Activated B cell treated with CpG ODN at 0.5 μM for 24 hours (primary cell): ENCODE measurements around the gene RANBP6. TPM values are rescaled to one million over a fixed set of nuclear protein-coding genes. Genes with fewer than 3 reads are reported as not detected.

Source experiments
- ATAC-seq: fragments of 200-7000 bp; cut with Tn5 transposase; one replicate; pipeline ENCODE4 v1.10.0; 2021; ENCODE audit warnings: low read depth, mild to moderate bottlenecking, moderate library complexity
- CTCF ChIA-PET: fragments of 350-600 bp; sonication (Branson Sonifier 250); formaldehyde crosslinking; loops from one replicate; lab custom pipeline; 2021; ENCODE audit warnings: antibody characterized with exemption; lab: Charles Lee
- POLR2A ChIA-PET: fragments of 350-600 bp; sonication (Branson Sonifier 250); formaldehyde crosslinking; loops from one replicate; lab custom pipeline; 2021; ENCODE audit warnings: antibody characterized with exemption; lab: Charles Lee
- DNase-seq: peaks from one replicate; pipeline ENCODE4 v3.0.0; 2022
- H3K27ac Mint-ChIP-seq: one replicate; pipeline ENCODE4 v1.8.0; 2020; ENCODE audit warnings: mixed read lengths
- H3K27me3 Mint-ChIP-seq: one replicate; pipeline ENCODE4 v1.8.0; 2021; ENCODE audit warnings: mixed read lengths
- H3K36me3 Mint-ChIP-seq: one replicate; pipeline ENCODE4 v1.8.0; 2021; ENCODE audit warnings: low read depth, mixed read lengths
- H3K4me1 Mint-ChIP-seq: one replicate; pipeline ENCODE4 v1.8.0; 2021; ENCODE audit warnings: mixed read lengths
- H3K4me3 Mint-ChIP-seq: one replicate; pipeline ENCODE4 v1.8.0; 2020; ENCODE audit warnings: mild to moderate bottlenecking, mixed read lengths
- H3K9me3 Mint-ChIP-seq: one replicate; pipeline ENCODE4 v1.8.0; 2020; ENCODE audit warnings: mixed read lengths
- CTCF ChIP-seq: fragments of 200-600 bp; IDR thresholded peaks from one replicate; pipeline ENCODE4 v1.8.0; 2022; ENCODE audit warnings: antibody characterized with exemption, mild to moderate bottlenecking
- intact Hi-C: fragments of 100-400 bp; cut with micrococcal nuclease; formaldehyde crosslinking; loops from one replicate; pipeline ENCODE4 v1.15.1; 2024
- total RNA-seq: library from RNA; stranded (reverse); gene quantifications from 2 replicates; pipeline ENCODE4 v1.2.3, GENCODE V29; 2022

RANBP6 gene
- total RNA-seq, 1 donor from 2014 or later = 22.5 TPM

GRCh38 chr9:6045364-6045763 lies 29.9 kb upstream of the RANBP6 start:
- Mint-ChIP-seq H3K27ac (no peak overlapping the region), H3K9me3 (no peaks in the 10 kb centered on the region), H3K4me3 (no peak overlapping the region), H3K27me3 (peaks cover 10% of the 10 kb centered on the region), H3K36me3 (no peaks in the 10 kb centered on the region), H3K4me1 (peaks cover 6% of the 10 kb centered on the region)
- ATAC-seq (no peak), DNase-seq (no peak)
- TF ChIP-seq CTCF = no peak
- ChIA-PET CTCF (interaction anchor here (1.6 kb wide), 1 partner anchor 9 kb away, joined by 5 read pairs; no protein-coding TSS in a partner anchor), POLR2A (no interaction called here)
- intact Hi-C loops = no loop called here

GRCh38 chr9:6040077-6040476 lies 24.7 kb upstream of the RANBP6 start:
- H3K9me3 Mint-ChIP-seq = no peaks in the 10 kb centered on the region
- no peak for DNase-seq

GRCh38 chr9:6036391-6036790 lies 21.0 kb upstream of the RANBP6 start:
- CTCF ChIA-PET = interaction anchor here (1.2 kb wide), 1 partner anchor 17 kb away, joined by 4 read pairs; no protein-coding TSS in a partner anchor
- no peak for TF ChIP-seq CTCF
- Mint-ChIP-seq H3K27me3 (peaks cover 10% of the 10 kb centered on the region), H3K9me3 (no peaks in the 10 kb centered on the region), H3K4me1 (peaks cover 1% of the 10 kb centered on the region), H3K27ac (no peak overlapping the region), H3K36me3 (no peaks in the 10 kb centered on the region), H3K4me3 (no peak overlapping the region)
- ATAC-seq (no peak), DNase-seq (no peak)
- intact Hi-C loops = no loop called here
- POLR2A ChIA-PET = no interaction called here

More at GRCh38 chr9:6040077-6040476, 24.7 kb upstream of the RANBP6 start:
- intact Hi-C loops = no loop called here
- ChIA-PET CTCF (interaction anchor here (1.5 kb wide), 1 partner anchor 15 kb away, joined by 4 read pairs; no protein-coding TSS in a partner anchor), POLR2A (no interaction called here)
- Mint-ChIP-seq H3K27me3 (peaks cover 5% of the 10 kb centered on the region), H3K4me1 (peaks cover 1% of the 10 kb centered on the region), H3K27ac (no peak overlapping the region), H3K4me3 (no peak overlapping the region), H3K36me3 (no peaks in the 10 kb centered on the region)
- TF ChIP-seq CTCF = no peak
- no peak for ATAC-seq

GRCh38 chr9:6034954-6035353 lies 19.5 kb upstream of the RANBP6 start:
- ChIA-PET POLR2A (no interaction called here), CTCF (interaction anchor here (1.5 kb wide), 1 partner anchor 19 kb away, joined by 6 read pairs; no protein-coding TSS in a partner anchor)
- no peak overlapping the region for H3K27ac Mint-ChIP-seq

More at GRCh38 chr9:6034954-6035353, 19.5 kb upstream of the RANBP6 start:
- intact Hi-C loops = no loop called here
- H3K4me3 Mint-ChIP-seq = no peak overlapping the region
- DNase-seq (no peak), ATAC-seq (no peak)
- H3K27me3 Mint-ChIP-seq = peaks cover 10% of the 10 kb centered on the region
- H3K9me3 Mint-ChIP-seq = no peaks in the 10 kb centered on the region
- H3K4me1 Mint-ChIP-seq = no peaks in the 10 kb centered on the region
- no peak for TF ChIP-seq CTCF
- H3K36me3 Mint-ChIP-seq = no peaks in the 10 kb centered on the region
